IPS-NIHi7 (cell line): ENCODE results near the gene MDC1.
"Not testable (repeated sequence)": the region's sequence is repeated elsewhere in the genome, so short reads cannot be mapped to it uniquely, and the experiment has no call there.

Source experiments
- DNase-seq: peaks from one replicate; pipeline ENCODE4 v3.0.0; 2012; ENCODE audit warnings: mixed read lengths; ENCODE audit errors: extremely low spot score

Gene MDC1

DNA sequence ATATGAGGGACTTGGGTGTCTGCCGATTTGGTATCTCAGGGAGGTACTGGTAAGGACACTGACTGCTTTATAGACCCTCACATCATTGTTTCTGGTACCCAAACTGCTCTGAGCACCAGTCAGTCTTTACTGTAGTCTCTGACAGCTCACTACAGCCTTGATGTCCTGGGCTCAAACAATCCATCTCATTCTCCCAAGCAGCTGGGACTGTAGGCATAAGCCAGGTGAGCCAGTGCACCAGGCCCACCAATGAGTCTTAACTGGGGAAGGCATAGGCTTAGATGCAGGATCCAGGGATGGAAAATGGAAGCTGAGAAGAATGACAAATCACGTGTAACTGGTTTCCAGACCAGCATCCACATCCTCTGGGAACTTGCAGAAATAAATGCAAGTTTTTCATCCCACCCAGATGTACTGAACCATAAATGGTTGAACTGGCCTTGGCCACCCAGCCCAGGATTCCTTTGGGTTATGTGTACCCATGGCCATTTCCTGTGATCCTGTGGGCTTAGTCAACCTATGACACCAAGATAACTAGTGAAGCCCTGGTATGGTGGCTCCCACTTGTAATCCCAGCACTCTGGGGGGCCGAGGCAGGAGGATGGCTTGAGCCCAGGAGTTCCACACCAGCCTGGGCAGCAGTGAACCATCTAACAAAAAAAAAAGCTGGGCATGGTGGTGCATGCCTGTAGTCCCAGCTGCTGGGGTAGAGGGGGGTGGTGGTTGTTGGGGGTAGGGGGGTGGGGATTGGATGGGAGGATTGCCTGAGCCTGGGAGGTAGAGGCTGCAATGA is 8.8 kb upstream of the MDC1 start:
- DNase-seq = no peak

DNA sequence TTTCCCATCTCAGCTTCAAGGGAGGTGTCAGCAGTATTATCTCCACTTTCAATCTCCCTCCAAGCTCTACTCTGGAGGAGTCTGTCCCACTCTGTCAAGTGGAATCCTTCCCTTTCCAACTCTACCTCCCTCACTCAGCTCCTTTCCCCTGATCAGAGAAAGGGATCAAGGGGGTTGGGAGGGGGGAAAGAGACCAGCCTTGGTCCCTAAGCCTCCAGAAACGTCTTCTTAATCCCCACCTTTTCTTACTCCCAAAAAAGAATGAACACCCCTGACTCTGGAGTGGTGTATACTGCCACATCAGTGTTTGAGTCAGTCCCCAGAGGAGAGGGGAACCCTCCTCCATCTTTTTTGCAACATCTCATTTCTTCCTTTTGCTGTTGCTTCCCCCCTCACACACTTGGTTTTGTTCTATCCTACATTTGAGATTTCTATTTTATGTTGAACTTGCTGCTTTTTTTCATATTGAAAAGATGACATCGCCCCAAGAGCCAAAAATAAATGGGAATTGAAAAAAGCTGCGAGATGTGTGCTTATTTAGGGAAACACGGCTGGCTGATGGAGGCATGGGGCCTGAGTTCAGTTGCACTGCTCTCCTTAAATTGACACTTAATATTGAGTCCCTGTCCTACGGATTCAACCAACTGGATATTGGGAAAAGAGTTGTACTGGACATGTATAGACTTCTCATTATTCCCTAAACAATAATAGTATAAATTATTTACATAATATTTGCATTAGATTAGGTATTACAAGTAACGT is 8.0 kb upstream of the MDC1 start:
- DNase-seq = no peak

DNA sequence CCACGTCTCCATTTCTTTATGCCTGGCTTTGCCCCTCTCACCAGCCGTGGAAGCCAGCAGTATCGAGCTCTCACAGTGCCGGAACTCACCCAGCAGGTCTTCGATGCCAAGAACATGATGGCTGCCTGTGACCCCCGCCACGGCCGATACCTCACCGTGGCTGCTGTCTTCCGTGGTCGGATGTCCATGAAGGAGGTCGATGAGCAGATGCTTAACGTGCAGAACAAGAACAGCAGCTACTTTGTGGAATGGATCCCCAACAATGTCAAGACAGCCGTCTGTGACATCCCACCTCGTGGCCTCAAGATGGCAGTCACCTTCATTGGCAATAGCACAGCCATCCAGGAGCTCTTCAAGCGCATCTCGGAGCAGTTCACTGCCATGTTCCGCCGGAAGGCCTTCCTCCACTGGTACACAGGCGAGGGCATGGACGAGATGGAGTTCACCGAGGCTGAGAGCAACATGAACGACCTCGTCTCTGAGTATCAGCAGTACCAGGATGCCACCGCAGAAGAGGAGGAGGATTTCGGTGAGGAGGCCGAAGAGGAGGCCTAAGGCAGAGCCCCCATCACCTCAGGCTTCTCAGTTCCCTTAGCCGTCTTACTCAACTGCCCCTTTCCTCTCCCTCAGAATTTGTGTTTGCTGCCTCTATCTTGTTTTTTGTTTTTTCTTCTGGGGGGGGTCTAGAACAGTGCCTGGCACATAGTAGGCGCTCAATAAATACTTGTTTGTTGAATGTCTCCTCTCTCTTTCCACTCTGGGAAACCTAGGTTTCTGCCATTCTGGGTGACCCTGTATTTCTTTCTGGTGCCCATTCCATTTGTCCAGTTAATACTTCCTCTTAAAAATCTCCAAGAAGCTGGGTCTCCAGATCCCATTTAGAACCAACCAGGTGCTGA is 7.0 kb upstream of the MDC1 start:
- DNase-seq = not testable (repeated sequence)

DNA sequence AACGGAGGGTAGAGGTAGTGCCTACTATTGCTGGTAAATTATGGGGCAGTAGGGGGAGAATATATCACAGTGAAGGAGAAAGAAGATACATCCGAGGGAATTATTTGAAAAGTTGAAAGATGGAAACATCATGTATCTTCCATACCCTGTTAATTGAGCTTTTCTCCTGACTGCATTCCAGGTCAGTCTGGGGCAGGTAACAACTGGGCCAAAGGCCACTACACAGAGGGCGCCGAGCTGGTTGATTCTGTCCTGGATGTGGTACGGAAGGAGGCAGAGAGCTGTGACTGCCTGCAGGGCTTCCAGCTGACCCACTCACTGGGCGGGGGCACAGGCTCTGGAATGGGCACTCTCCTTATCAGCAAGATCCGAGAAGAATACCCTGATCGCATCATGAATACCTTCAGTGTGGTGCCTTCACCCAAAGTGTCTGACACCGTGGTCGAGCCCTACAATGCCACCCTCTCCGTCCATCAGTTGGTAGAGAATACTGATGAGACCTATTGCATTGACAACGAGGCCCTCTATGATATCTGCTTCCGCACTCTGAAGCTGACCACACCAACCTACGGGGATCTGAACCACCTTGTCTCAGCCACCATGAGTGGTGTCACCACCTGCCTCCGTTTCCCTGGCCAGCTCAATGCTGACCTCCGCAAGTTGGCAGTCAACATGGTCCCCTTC is 6.2 kb upstream of the MDC1 start:
- not testable (repeated sequence) for DNase-seq

DNA sequence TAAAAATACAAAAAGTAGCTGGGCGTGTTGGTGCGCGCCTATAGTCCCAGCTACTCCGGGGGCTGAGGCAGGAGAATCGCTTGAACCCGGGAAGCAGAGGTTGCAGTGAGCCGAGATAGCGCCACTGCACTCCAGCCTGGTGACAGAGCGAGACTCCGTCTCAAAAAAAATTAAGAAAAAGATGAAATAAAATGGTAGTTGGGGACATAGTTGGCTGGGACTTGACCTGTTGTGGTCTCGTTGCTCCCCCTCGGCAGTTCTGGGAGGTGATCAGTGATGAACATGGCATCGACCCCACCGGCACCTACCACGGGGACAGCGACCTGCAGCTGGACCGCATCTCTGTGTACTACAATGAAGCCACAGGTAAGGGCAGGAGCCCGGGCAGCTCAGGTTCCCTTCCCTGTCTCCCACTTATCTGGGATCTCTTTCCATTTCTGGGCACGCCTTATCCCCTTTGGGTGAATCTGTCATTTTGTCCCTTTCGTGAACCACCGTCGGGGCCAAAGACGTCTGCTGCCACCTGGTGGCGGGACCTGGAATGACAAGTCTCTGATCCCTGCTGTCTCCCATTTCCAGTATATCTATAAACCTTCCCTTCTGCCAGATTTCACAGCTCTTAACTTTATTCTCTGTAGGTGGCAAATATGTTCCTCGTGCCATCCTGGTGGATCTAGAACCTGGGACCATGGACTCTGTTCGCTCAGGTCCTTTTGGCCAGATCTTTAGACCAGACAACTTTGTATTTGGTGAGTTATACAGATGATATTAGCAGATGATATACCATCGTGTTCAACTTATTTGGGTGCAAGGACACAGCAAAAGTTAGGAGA is 5.4 kb upstream of the MDC1 start:
- peak; percentile 50 for DNase-seq

DNA sequence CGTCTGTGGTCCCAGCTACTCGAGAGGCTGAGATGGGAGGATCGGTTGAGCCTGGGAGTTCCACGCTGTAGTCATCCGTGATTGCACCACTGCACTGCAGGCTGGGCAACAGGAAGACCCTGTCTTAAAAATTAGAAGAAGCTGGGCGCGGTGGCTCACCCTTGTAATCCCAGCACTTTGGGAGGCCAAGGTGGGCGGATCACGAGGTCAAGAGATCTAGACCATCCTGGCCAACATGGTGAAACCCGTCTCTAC is 4.9 kb upstream of the MDC1 start:
- not testable (repeated sequence) for DNase-seq

DNA sequence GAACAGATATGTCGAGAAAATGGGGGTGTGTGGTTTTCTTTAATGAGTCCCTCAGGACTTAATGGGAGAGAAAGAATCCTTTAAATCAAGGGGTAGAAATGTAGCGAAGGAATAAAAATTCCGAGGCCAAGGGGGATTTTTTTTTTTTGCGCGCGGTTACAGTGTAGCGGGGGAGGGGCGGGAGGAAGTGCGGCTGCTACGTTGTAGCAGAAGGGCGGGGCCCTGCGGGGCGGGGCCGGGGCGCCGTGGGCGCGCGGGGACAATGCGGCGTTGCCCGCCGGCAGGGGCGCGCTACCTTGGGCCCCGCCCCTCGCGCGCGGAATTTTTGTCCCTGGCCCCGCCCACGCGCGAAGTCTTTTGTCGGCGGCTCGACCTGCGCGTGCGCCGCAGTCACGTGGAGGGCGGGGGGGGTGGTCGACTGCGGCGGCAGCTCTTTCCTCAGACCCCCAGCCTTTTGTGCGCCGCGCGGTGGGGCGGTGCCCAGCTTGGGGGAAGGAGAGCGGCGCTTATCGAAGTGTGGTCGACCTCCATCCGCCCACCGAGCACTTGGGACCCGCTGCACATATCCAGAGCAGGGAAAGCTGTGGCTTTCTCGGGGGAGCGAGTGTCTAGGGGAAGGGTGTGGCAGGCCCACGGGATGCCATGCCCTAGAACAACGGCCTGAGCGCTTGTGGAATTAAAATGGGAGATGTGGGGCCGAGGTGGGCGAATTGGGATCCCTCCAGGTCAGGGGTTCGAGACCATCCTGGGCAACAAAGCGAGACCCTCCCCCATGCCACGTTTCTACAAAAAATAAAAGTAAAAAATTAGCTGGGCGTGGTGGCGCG is 4.3 kb upstream of the MDC1 start:
- DNase-seq = peak; percentile 75

DNA sequence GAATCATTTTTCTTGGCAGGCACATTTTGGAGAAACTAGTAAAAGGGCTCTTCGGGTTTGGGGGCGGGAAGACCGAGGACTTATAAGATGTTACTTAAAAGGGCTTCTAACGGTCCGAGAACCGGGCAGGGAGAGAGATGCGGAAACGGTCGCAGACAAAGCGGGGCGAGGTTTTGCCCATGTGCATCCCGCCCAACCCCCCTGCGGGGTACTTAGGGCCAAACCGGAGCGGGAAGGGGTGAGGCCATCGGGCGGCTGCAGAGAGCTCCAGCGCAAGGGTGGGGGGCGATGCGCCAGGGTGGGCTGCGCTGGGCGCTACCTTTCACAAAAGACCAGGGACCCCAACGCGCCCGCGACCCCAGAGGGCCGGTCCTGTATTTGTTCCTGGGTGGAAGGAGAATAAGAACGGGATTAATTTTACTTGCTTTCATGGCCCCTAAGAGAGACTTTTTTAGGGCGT is 3.7 kb upstream of the MDC1 start:
- no peak for DNase-seq

DNA sequence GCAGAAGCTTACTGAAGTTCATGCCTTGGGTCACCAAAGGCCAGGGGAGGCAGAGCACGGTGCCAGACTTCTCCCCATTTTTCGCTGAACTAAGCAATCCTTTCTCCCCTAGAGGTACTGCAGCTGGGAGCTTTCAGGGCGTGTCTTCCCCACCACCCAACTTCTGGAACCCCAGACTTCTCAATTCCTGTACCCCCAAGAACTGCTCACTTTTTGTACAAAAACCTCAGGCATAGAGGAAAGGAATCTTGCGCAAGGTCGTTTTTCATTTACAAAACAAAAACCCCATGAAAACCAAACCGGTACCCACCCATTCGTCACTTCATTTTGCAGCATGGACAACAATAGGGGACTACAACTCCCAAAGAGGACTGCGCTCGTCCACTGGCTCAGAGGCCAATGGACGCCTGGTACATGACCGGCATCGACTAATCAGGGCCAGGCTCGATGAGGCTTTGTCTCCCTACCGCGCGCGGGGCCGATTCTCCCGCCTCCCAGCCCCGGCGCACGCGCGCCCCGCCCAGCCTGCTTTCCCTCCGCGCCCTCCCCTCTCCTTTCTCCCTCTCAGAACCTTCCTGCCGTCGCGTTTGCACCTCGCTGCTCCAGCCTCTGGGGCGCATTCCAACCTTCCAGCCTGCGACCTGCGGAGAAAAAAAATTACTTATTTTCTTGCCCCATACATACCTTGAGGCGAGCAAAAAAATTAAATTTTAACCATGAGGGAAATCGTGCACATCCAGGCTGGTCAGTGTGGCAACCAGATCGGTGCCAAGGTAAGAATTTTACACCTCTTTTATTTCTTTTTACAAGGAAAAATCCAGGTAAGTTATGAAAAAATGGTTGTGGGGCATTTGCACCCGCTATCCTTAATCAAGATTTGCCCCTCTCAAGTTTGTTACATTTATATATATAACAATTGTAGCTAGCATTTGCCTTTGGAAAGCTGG is 3.0 kb upstream of the MDC1 start, which contains the start of gene TUBB:
Gene TUBB, plus strand, starts transcription at position 562 of the 947 bp plus-strand sequence. Its CDS starts 155 bp downstream, at position 717.
- peak; percentile 85 for DNase-seq

DNA sequence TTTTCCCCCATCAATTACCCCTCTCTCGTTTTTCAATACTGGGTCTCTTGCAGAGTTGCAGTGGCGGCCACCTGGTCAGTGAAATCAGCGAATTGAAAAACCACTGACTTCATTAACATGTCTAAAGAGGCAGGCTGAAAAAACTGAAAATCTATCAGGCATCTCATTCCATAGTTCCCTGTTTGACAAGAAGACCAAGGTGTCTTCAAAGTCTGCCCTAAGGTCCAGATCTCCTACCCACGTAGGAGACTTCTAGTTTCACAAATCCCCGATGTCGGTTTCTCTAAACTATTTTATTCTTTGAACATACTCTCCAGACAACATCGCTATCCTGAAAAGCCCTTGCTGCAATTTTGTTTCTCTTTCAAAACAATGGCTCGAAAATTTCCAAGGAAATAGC is 2.3 kb upstream of the MDC1 start:
- no peak for DNase-seq

DNA sequence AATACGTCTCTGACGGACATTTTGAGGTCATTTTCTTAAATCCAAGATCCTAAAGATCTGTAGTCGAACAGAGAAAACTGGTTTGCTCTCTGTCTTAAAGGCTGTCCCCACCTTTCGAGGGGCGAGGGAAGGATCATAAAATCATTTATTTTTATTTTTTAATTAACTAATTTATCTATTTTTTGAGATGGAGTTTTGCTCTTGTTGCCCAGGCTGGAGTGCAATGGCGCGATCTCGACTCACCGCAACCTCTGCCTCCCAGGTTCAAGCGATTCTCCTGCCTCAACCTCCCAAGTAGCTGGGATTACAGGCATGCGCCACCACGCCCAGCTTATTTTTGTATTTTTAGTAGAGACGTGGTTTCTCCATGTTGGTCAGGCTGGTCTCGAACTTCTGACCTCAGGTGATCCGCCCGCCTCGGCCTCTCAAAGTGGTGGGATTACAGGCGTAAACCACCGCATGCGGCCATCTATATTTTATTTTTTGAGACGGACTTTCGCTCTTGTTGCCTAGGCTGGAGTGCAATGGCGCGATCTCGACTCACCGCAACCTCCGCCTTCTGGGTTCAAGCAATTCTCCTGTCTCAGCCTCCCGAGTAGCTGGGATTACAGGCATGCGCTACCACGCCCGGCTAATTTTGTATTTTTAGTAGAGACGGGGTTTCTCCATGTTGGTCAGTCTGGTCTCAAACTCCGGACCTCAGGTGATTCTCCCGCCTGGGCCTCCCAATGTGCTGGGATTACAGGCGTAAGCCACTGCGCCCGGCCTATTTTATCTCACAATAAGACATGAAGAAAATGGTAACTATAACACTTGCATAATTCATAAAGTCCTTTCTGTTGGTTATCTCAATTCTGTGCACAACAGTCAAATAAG is 1.0 kb upstream of the MDC1 start:
- not testable (repeated sequence) for DNase-seq

DNA sequence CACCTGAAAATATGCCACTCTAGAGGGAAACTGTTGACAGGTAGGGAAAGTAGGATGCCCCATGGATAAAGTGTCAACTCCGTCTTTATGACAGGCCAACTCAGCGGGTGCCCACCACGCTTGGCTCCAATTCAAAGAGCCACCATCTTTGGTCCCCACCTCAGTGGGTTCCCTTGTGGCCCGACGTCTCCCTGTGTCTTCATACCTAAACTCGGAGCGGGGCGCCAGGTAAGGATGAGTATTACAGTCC is 277 bp downstream of the MDC1 start:
- no peak for DNase-seq

DNA sequence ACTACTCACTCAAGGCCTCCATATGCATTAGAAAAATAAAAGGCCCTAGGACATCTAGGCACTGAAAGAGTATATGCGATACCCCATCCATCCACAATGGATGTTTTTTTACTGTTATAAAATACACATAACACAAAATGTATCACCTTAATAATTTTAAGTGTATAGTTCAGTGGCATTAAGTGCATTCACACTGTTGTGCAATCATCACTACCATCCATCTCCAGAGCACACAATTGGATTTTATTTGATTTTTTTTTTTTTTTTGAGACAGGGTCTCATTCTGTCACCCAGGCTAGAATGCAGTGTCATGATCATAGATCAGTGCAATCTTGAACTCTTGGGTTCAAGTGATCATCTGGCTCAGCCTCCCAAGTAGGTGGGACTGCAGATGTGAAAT is 2.8 kb downstream of the MDC1 start:
- no peak for DNase-seq

DNA sequence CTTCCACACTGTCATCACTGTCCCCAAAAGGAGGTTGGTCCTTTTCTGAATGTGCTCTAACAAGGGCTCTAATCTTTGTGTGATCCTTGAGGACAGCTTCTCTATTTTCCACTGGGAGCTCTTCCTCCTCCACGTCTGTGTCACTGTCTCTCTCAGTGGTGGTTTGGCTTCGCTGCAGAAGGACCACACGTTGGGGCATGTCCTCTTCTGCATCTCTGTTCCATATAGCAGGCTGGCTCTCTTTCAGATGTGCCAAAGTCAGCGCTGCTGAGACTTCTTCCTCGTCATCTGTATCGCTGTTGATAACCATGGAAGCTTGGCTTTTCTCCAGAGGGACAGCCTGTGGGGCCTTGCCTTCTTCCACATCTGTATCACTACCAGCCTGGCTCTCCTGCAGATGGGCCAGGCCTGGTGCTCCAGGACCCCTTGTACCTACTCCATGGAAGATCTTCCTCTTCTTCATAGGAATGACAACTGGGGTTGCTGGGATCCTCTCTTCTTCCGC is 4.6 kb downstream of the MDC1 start:
- DNase-seq = no peak

DNA sequence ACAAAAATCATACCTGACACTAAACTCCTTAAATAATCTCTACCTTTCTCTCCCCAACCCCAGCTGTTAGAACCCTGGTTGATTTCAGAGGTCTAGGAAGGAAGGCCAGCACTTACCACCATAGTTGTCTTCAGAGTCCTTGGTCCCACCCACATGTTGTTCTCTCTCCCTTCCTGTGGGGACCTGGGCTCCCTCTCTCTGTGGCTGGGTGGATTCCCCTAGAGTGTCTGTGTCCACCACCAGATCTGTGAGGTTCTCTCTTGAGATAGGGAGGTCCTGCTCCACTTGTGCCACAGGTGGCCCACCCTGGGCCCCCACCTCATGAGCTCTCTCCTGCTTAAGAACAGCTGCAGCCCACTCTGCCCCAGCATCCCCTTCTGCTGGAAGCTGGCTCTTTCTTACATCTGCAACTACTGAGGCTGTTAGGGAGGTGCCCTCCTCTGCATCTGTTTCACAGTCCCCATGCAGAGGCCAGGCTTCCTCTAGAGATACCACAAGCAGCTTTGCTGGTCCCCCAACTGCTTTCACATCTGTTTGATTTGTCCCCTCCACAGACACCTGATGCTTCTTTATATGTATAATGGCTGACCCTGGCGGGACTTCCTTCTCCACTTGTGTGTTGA is 5.2 kb downstream of the MDC1 start:
- DNase-seq = no peak

DNA sequence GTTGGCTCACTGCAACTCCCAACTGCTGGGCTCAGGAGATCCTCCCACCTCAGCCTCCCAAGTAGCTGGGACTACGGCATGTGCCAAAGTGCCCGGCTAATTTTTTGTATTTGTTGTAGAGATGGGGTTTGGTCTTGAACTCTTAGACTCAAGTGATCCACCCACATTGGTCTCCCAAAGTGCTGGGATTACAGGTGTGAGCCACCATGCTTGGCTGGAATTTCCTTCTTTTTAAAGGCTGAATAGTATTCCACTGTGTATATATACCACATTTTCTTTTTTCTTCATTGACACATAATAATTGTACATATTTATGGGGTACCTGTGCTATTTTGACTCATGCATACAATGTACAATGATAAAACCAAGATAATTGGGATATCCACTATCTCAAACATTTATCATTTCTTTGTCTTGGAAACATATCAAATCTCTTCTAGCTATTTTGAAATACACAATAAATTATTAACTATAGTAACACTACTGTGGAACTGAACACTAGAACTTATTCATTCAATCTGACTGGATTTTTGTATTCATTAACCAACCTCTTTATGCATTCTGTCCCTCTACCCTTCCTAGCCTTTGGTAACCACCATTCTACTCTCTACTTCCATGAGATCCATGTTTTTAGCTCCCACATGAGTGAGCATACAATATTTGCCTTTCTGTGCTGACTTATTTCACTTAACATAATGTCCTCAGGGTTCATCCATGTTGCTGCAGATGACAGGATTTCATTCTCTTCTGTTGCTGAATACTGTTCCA is 7.8 kb downstream of the MDC1 start:
- DNase-seq = no peak
